ENCODE data around the gene ZNF442. TPM values are rescaled to one million over a fixed set of nuclear protein-coding genes. Genes with fewer than 3 reads are reported as not detected.
A peak's percentile ranks its signal among the peaks of the same experiment; 100 is the strongest.
"Not testable (repeated sequence)": the region's sequence is repeated elsewhere in the genome, so short reads cannot be mapped to it uniquely, and the experiment has no call there.

ZNF442 gene
- total RNA-seq, result 2.4 TPM
- long read RNA-seq, partial matches to known transcripts, result 0 of 1 reads
- long read RNA-seq, other reads (novel, unspliced or antisense), result 1 of 1 reads

DNA sequence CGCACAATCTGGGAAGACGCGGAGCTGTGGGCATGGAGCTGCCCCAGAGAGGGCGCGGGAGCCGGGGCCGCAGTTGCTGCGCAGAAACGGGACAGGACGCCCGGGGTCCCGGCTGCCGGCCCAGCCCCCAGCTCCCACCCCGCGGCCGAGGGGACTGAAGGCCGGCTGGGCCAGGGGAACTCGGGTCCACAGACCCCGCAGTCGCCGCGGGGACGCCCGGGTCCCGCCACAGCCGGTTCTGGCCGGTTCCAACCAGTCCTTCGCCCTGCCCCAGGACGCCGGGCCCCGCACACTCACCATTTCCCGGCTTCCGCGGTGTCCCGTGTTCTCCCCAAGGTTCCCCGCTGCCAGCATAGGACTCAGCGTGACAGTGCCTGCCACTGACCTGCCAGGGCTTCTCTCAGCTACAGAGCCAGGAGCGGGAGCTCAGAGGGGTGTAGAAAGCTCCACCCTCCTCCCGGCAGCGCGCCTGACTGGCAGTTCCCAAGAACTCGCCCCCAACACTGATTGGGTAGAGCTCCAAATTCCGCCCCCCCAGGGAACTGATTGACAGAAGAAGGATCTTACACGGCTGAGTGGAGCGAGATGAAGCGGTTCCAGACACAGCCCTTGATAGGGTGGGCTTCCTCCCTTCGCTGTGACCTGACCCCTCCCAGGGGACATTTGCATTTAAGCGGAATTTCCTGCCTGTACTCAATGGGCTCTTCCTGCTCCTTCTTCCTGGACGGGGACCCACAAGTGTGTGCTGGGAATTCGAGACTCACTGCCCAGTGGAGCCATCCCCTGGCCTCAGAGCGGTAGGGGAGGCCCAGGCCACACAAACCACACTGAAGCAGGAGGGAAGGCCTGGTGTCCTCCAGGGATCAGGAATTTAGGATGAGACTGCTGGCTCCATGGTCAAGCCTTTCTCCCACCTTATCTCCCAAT lies at the start of gene ZNF442:
TSS of gene ZNF442 (minus strand) at position 448 of the 927 bp plus-strand sequence. CDS start 2,052 bp downstream, outside the sequence.
- DNase-seq (ENCODE audit: missing footprints) (peak; percentile 95), ATAC-seq (peak; percentile 99)
- intact Hi-C loops (cut with DNase I), result loop anchor here (2.0 kb wide), 3 partner anchors 33 to 71 kb away; partner anchors contain the start of genes ZNF44, ZNF563 and ZNF799

DNA sequence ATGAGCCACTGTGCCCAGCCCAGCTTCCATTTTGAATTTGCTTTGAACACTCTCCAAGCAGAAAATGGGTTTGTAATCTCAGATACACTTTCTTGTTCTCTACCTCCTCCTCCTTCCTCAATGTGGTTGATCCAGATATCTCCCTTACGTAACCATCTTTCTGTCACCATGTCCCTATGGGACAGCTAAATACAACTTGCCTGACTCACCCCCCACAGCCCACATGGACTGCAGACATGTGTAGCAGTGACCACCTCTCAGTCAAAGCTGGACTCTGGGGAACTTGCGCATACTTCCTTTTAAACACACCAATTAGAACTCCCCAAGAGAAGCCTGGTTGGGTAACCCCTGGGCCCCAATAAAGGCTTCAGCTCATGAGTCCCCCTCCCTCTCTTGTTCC lies 46.4 kb upstream of the ZNF442 start:
- no peak for DNase-seq (ENCODE audit: missing footprints)
- ATAC-seq, result no peak
- intact Hi-C loops (cut with DNase I), result no loop called here

- ATAC-seq, result peak; percentile 100
- DNase-seq (ENCODE audit: missing footprints), result peak; percentile 99
- intact Hi-C loops (cut with DNase I), result loop anchor here (2.0 to 5.0 kb wide), 4 partner anchors 36 to 239 kb away; partner anchors contain the start of genes ZNF136, ZNF442, ZNF563 and ZNF564
These were observed 35.4 kb upstream of the ZNF442 start, which contains the start of gene ZNF799 for GRCh38 chr19:12400633-12401502. Gene ZNF799 (minus strand): TSS chr19:12401271. CDS start chr19:12401070, 201 bp downstream.

DNA sequence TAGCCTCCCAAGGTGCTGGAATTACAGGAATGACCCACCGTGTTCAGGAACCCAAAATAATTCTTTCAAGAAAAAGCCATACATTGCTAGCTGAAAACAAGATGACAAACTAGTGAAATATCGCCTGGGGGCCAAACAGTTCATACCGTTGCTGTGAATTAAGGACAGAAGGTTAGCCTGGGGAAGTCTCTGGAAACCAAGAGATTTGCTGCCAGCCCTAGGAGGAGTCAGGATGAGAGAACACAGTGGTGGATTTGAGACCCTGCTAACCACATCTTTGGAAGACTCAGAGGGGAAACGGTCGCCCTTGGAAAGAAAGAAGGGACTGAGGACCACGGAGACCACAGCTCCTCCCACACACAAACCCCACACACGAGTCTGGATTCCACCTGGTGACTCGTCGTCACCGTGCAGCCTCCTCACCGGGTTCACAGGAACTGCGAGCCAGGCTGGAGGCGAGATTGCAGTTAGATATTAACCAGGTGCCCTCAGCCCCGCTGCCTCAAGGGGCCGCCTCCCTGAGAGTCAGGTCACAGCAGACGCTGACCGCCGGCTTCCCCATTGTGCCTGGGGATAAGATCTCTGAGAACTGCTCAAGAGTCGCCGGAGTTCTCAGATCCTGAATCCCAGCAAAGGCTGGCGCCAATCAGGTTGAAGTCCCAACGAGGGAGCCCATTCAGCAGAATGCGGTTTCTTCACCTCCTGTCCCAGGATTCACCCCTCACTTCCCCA lies 34.6 kb upstream of the ZNF442 start:
- DNase-seq (ENCODE audit: missing footprints) (peak; percentile 71), ATAC-seq (peak; percentile 11)
- intact Hi-C loops (cut with DNase I), result loop anchor here (2.0 to 5.0 kb wide), 4 partner anchors 35 to 238 kb away; partner anchors contain the start of genes ZNF136, ZNF442, ZNF563 and ZNF564

DNA sequence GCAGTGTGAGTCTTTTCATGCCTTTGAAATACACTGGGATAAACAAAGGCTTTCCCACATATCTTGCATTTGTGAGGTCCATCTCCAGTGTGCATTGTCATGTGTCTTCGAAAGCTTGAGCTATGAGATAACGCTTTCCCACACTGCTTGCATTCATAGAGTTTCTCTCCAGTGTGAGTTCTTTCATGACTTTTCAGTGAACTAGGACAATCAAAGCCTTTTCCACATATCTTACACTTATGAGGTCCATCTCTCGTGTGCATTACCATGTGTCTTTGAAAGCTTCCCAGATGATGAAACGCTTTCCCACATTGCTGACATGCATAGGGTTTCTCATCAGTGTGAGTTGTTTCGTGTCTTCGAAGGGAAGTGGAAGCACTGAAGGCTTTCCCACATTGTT lies 25.7 kb upstream of the ZNF442 start:
- ATAC-seq; intact Hi-C loops (cut with DNase I); DNase-seq (ENCODE audit: missing footprints): not testable (repeated sequence)

- DNase-seq (ENCODE audit: missing footprints); ATAC-seq; intact Hi-C loops (cut with DNase I): not testable (repeated sequence)
These were observed 20.9 kb upstream of the ZNF442 start for GRCh38 chr19:12386365-12386764.

- ATAC-seq (no peak), DNase-seq (ENCODE audit: missing footprints) (no peak)
- intact Hi-C loops (cut with DNase I), result no loop called here
These were observed 14.9 kb upstream of the ZNF442 start for GRCh38 chr19:12380444-12380737.

GRCh38 chr19:12379732-12380443 lies 14.4 kb upstream of the ZNF442 start:
- DNase-seq (ENCODE audit: missing footprints), result no peak
- intact Hi-C loops (cut with DNase I), result no loop called here

GRCh38 chr19:12374026-12374425 lies 8.5 kb upstream of the ZNF442 start:
- ATAC-seq (no peak), DNase-seq (ENCODE audit: missing footprints) (no peak)
- intact Hi-C loops (cut with DNase I), result no loop called here

More at GRCh38 chr19:12379732-12380443, 14.4 kb upstream of the ZNF442 start:
- ATAC-seq, result no peak

- peak; percentile 0 for ATAC-seq
- DNase-seq (ENCODE audit: missing footprints), result no peak
- intact Hi-C loops (cut with DNase I), result loop anchor here (2.0 kb wide), 3 partner anchors 32 to 70 kb away; partner anchors contain the start of genes ZNF44, ZNF563 and ZNF799
These were observed 870 bp downstream of the ZNF442 start for GRCh38 chr19:12364391-12365235.

- ATAC-seq; DNase-seq (ENCODE audit: missing footprints); intact Hi-C loops (cut with DNase I): not testable (repeated sequence)
These were observed 3.2 kb downstream of the ZNF442 start for GRCh38 chr19:12362236-12362635.

DNA sequence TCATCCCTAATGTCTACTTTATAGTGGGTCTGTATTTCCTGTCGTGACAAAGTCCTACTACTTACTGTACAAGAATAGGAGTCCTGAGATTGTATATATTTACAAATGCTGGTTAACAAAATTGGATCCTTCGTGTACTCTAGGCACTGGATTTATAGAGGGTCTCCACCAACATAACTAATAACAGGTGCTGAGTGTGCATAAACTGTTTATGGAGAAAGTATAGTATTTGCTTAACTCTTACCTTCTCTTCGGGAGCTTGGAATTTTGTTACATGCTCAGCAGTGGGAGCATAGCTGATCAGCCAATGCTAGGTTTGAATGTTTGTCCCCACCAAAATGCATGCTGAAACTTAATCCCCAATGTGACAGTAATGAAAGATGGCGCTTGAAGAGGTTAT lies 12.1 kb downstream of the ZNF442 start:
- ATAC-seq, result no peak
- intact Hi-C loops (cut with DNase I), result no loop called here
- no peak for DNase-seq (ENCODE audit: missing footprints)

- no peak for ATAC-seq
These were observed 14.6 kb downstream of the ZNF442 start for GRCh38 chr19:12350890-12351197.

GRCh38 chr19:12350185-12350889 lies 15.1 kb downstream of the ZNF442 start:
- DNase-seq (ENCODE audit: missing footprints) (no peak), ATAC-seq (no peak)
- intact Hi-C loops (cut with DNase I), result no loop called here

More at GRCh38 chr19:12350890-12351197, 14.6 kb downstream of the ZNF442 start:
- intact Hi-C loops (cut with DNase I), result no loop called here
- no peak for DNase-seq (ENCODE audit: missing footprints)

DNA sequence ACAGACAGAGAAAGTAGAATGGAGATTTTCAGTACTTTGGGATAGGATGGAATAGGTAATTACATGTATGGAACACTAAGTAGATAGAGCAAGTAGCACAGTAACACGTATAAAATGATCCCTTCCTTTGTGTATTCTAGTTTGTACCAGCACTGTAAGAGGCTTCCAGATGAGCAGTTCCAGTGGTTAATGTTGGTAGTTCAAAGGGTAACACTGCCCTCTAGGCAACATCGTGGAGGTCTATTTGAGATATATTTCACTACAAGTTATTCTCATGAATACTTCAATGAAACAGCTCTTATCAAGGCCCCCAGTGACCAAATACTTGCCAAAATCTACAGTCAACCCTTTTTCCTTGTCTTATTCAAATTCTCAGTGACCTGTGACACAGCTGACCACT lies 18.6 kb downstream of the ZNF442 start:
- ATAC-seq, result no peak
- no peak for DNase-seq (ENCODE audit: missing footprints)
- intact Hi-C loops (cut with DNase I), result no loop called here

GRCh38 chr19:12345197-12345596 lies 20.3 kb downstream of the ZNF442 start:
- ATAC-seq (no peak), DNase-seq (ENCODE audit: missing footprints) (no peak)
- intact Hi-C loops (cut with DNase I), result no loop called here
